ENCODE results near the gene INPP5D. TPM values are rescaled to one million over a fixed set of nuclear protein-coding genes. Genes with fewer than 3 reads are reported as not detected.

The INPP5D gene
- total and polyA plus RNA-seq, 7 donors: 1.2 to 4.2 (median 2.8) TPM

- no peak for ATAC-seq
- intact Hi-C loops (cut with DNase I): no loop called here
- 61 to 66% (median 64%) methylated on average over 12 of the region's 12 CpGs for WGBS, 3 donors
These were observed 47.7 kb upstream of the INPP5D start for GRCh38 chr2:233012301-233012971.

DNA sequence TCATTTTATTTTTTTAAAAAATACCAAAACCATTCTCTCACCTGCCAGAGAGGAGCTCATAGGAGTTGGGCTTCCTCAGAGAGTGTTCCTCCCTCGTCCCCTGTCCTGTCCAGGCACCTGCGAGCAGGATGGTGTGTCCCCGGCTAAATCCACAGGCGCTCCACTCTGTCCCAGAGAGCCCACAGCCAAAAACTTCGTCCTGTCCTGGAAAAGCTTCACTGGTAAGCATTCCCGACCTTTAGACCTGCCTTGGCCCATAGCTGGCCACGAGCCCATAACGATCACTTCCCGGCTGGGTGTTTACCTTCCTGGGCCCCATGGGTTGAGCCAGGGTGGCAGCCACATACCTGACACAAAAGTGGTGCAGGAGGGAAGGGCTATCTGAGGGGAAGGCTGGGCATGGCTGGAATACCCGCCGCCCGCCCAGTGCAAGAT is 47.1 kb upstream of the INPP5D start, which contains the start of gene NGEF:
Gene NGEF (minus strand): TSS at position 230 of the 435 bp plus-strand sequence. CDS start 38,366 bp downstream, outside the sequence.
- H3K9me3 ChIP-seq: no peaks in the 10 kb centered on the region
- no peak for DNase-seq
- no peaks in the 10 kb centered on the region for H3K36me3 ChIP-seq (ENCODE audit: insufficient read depth in 1 of 2, low read depth in 1 of 2)
- H3K27me3 ChIP-seq (ENCODE audit: insufficient read depth in 3 of 3, low read length in 2 of 3): no peaks in the 10 kb centered on the region
- no peak within 1 kb of the TSS for H3K27ac ChIP-seq
- TF ChIP-seq, protein P1, sequence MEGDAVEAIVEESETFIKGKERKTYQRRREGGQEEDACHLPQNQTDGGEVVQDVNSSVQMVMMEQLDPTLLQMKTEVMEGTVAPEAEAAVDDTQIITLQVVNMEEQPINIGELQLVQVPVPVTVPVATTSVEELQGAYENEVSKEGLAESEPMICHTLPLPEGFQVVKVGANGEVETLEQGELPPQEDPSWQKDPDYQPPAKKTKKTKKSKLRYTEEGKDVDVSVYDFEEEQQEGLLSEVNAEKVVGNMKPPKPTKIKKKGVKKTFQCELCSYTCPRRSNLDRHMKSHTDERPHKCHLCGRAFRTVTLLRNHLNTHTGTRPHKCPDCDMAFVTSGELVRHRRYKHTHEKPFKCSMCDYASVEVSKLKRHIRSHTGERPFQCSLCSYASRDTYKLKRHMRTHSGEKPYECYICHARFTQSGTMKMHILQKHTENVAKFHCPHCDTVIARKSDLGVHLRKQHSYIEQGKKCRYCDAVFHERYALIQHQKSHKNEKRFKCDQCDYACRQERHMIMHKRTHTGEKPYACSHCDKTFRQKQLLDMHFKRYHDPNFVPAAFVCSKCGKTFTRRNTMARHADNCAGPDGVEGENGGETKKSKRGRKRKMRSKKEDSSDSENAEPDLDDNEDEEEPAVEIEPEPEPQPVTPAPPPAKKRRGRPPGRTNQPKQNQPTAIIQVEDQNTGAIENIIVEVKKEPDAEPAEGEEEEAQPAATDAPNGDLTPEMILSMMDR (IDR thresholded peaks at IDR 0.05): no peak
- ATAC-seq: no peak
- WGBS, 3 donors: 80 to 87% (median 85%) methylated on average over 12 of the region's 12 CpGs
- no peaks in the 10 kb centered on the region for H3K4me1 ChIP-seq
- intact Hi-C loops (cut with DNase I): no loop called here
- H3K4me3 ChIP-seq: no peak within 1 kb of the TSS

More at GRCh38 chr2:233012301-233012971, 47.7 kb upstream of the INPP5D start:
- TF ChIP-seq, protein P1 (IDR thresholded peaks at IDR 0.05): no peak
- no peaks in the 10 kb centered on the region for H3K27me3 ChIP-seq (ENCODE audit: insufficient read depth in 3 of 3, low read length in 2 of 3)
- H3K9me3 ChIP-seq: no peaks in the 10 kb centered on the region
- no peaks in the 10 kb centered on the region for H3K4me1 ChIP-seq
- H3K36me3 ChIP-seq (ENCODE audit: insufficient read depth in 1 of 2, low read depth in 1 of 2): no peaks in the 10 kb centered on the region
- no peak overlapping the region for H3K4me3 ChIP-seq
- H3K27ac ChIP-seq: no peak overlapping the region
- no peak for DNase-seq

GRCh38 chr2:233013650-233014049 is 46.5 kb upstream of the INPP5D start:
- 88 to 94% (median 91%) methylated on average over 1 of the region's 1 CpG for WGBS, 3 donors
- DNase-seq (no peak), ATAC-seq (no peak)
- no peaks in the 10 kb centered on the region for H3K9me3 ChIP-seq
- TF ChIP-seq, protein P1 (IDR thresholded peaks at IDR 0.05): no peak
- H3K36me3 ChIP-seq (ENCODE audit: insufficient read depth in 1 of 2, low read depth in 1 of 2): no peaks in the 10 kb centered on the region
- no peak overlapping the region for H3K4me3 ChIP-seq
- H3K4me1 ChIP-seq: no peaks in the 10 kb centered on the region
- intact Hi-C loops (cut with DNase I): no loop called here
- no peaks in the 10 kb centered on the region for H3K27me3 ChIP-seq (ENCODE audit: insufficient read depth in 3 of 3, low read length in 2 of 3)
- no peak overlapping the region for H3K27ac ChIP-seq

- Histone ChIP-seq H3K27ac (no peak overlapping the region), H3K4me3 (no peak overlapping the region), H3K4me1 (no peaks in the 10 kb centered on the region), H3K27me3 (ENCODE audit: insufficient read depth in 3 of 3, low read length in 2 of 3) (no peaks in the 10 kb centered on the region), H3K9me3 (no peaks in the 10 kb centered on the region), H3K36me3 (ENCODE audit: insufficient read depth in 1 of 2, low read depth in 1 of 2) (no peaks in the 10 kb centered on the region)
- intact Hi-C loops (cut with DNase I): no loop called here
- no peak for ATAC-seq
- TF ChIP-seq, protein P1 (IDR thresholded peaks at IDR 0.05): no peak
- WGBS, 3 donors: 95 to 97% (median 97%) methylated on average over 1 of the region's 1 CpG
- DNase-seq: no peak
These were observed 45.0 kb upstream of the INPP5D start for GRCh38 chr2:233015019-233015645.
